ENCODE results near the gene SLC25A30. TPM values are rescaled to one million over a fixed set of nuclear protein-coding genes. Genes with fewer than 3 reads are reported as not detected.
A peak's percentile ranks its signal among the peaks of the same experiment; 100 is the strongest.

SLC25A30 gene
- total and polyA plus RNA-seq, 2 of the 13 experiments (the other 11 are each of a cell fraction or from before 2014, with no cell fraction given): 19.6 to 22.5 TPM

DNA sequence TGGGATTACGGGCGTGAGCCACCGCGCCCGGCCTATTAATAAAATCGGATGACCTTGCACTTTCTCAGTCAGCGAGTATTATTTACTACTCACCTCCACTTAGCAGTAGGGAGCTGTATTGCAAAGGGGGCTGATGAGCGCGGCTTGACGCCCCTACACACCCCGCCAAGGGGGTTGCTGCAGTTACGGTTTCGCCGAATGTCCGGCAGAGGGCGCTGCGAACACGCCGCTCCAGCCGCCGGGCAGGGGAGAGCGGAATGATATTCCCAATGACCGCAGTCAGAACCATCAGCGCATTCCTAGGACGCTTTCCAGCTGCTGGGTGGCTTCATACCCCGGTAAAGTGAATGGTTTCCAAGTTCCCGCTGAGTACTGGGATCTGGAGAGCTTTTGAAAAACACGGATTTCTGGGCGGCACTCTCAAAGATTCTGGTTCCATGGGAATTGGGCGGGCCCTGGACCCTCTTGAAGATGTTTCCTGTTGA lies 47.2 kb downstream of the SLC25A30 start:
- no peak for FAIRE-seq
- in situ Hi-C loops (cut with HindIII; ENCODE audit: extremely low pct_ligation_motif_present, low pct_unique_long_range_greater_than_20kb): no loop called here
- BruUV-seq (replicated peaks): no TSS peak
- TF ChIP-seq NFIB (CRISPR knock-in tag; IDR thresholded peaks at IDR 0.05; ENCODE audit: borderline replicate concordance): no peak
- no peak for TF ChIP-seq ZNF34 (CRISPR knock-in tag; IDR thresholded peaks at IDR 0.05; ENCODE audit: borderline replicate concordance)
- no peak for TF ChIP-seq HNRNPK (IDR thresholded peaks at IDR 0.05; ENCODE audit: low read depth, low read length, poor library complexity, severe bottlenecking)
- TF ChIP-seq ZMYM3 (CRISPR knock-in tag; IDR thresholded peaks at IDR 0.05): no peak
- TF ChIP-seq, protein P1, sequence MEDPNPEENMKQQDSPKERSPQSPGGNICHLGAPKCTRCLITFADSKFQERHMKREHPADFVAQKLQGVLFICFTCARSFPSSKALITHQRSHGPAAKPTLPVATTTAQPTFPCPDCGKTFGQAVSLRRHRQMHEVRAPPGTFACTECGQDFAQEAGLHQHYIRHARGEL (CRISPR knock-in tag; IDR thresholded peaks at IDR 0.05): no peak
- TF ChIP-seq MIXL1 (CRISPR knock-in tag; IDR thresholded peaks at IDR 0.05): no peak
- no peak for TF ChIP-seq RAD51 (IDR thresholded peaks at IDR 0.05; ENCODE audit: borderline replicate concordance)
- peak; percentile 51 for TF ChIP-seq MAFF (IDR thresholded peaks at IDR 0.05; ENCODE audit: low read depth, low read length)
- TF ChIP-seq CHD4 (IDR thresholded peaks at IDR 0.05; ENCODE audit: borderline replicate concordance, low read length): no peak
- TF ChIP-seq FOXJ3 (CRISPR knock-in tag; IDR thresholded peaks at IDR 0.05; ENCODE audit: borderline replicate concordance): no peak
- TF ChIP-seq, protein P2, sequence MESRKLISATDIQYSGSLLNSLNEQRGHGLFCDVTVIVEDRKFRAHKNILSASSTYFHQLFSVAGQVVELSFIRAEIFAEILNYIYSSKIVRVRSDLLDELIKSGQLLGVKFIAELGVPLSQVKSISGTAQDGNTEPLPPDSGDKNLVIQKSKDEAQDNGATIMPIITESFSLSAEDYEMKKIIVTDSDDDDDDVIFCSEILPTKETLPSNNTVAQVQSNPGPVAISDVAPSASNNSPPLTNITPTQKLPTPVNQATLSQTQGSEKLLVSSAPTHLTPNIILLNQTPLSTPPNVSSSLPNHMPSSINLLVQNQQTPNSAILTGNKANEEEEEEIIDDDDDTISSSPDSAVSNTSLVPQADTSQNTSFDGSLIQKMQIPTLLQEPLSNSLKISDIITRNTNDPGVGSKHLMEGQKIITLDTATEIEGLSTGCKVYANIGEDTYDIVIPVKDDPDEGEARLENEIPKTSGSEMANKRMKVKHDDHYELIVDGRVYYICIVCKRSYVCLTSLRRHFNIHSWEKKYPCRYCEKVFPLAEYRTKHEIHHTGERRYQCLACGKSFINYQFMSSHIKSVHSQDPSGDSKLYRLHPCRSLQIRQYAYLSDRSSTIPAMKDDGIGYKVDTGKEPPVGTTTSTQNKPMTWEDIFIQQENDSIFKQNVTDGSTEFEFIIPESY (CRISPR knock-in tag; IDR thresholded peaks at IDR 0.05): peak; percentile 99
- no peak for TF ChIP-seq JUNB (CRISPR knock-in tag; IDR thresholded peaks at IDR 0.05; ENCODE audit: borderline replicate concordance)
- TF ChIP-seq MXI1 (IDR thresholded peaks at IDR 0.05; ENCODE audit: borderline replicate concordance, low read depth, low read length): no peak
- TF ChIP-seq SRY (CRISPR knock-in tag; IDR thresholded peaks at IDR 0.05): no peak
- TF ChIP-seq, protein P3, sequence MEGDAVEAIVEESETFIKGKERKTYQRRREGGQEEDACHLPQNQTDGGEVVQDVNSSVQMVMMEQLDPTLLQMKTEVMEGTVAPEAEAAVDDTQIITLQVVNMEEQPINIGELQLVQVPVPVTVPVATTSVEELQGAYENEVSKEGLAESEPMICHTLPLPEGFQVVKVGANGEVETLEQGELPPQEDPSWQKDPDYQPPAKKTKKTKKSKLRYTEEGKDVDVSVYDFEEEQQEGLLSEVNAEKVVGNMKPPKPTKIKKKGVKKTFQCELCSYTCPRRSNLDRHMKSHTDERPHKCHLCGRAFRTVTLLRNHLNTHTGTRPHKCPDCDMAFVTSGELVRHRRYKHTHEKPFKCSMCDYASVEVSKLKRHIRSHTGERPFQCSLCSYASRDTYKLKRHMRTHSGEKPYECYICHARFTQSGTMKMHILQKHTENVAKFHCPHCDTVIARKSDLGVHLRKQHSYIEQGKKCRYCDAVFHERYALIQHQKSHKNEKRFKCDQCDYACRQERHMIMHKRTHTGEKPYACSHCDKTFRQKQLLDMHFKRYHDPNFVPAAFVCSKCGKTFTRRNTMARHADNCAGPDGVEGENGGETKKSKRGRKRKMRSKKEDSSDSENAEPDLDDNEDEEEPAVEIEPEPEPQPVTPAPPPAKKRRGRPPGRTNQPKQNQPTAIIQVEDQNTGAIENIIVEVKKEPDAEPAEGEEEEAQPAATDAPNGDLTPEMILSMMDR (CRISPR knock-in tag; IDR thresholded peaks at IDR 0.05): peak; percentile 55
- TF ChIP-seq, protein P4, sequence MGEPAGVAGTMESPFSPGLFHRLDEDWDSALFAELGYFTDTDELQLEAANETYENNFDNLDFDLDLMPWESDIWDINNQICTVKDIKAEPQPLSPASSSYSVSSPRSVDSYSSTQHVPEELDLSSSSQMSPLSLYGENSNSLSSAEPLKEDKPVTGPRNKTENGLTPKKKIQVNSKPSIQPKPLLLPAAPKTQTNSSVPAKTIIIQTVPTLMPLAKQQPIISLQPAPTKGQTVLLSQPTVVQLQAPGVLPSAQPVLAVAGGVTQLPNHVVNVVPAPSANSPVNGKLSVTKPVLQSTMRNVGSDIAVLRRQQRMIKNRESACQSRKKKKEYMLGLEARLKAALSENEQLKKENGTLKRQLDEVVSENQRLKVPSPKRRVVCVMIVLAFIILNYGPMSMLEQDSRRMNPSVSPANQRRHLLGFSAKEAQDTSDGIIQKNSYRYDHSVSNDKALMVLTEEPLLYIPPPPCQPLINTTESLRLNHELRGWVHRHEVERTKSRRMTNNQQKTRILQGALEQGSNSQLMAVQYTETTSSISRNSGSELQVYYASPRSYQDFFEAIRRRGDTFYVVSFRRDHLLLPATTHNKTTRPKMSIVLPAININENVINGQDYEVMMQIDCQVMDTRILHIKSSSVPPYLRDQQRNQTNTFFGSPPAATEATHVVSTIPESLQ (CRISPR knock-in tag; conservative IDR thresholded peaks at IDR 0.05): no peak
- no peak for TF ChIP-seq ZNF331 (CRISPR knock-in tag; IDR thresholded peaks at IDR 0.05)
- TF ChIP-seq MTF1 (CRISPR knock-in tag; IDR thresholded peaks at IDR 0.05): no peak
- no peak for TF ChIP-seq ZSCAN25 (CRISPR knock-in tag; IDR thresholded peaks at IDR 0.05)
- TF ChIP-seq GTF3A (CRISPR knock-in tag; conservative IDR thresholded peaks at IDR 0.05): no peak

More for the DNA sequence above, 47.2 kb downstream of the SLC25A30 start:
- Histone ChIP-seq H3K79me2 (ENCODE audit: insufficient read depth, low read length) (no peaks in the 10 kb centered on the region), H2AFZ (ENCODE audit: low read length) (no peak overlapping the region), H3K36me3 (replicated peaks in 1 of 2; ENCODE audit: control insufficient read depth in 1 of 2, insufficient read depth in 2 of 2, low read length in 2 of 2) (peaks cover 2 to 11% of the 10 kb centered on the region in 2 experiments; a peak in 4 of 5 replicates), H3K9me3 (ENCODE audit: low read length) (no peaks in the 10 kb centered on the region), H3K27ac (ENCODE audit: extremely low read length, insufficient read depth, low read length) (no peak overlapping the region), H3K4me1 (ENCODE audit: insufficient read depth, low read length) (peaks cover 18% of the 10 kb centered on the region), H3K9ac (ENCODE audit: insufficient read depth, low read depth, low read length) (no peak overlapping the region), H3K4me3 (replicated peaks in 1 of 3; ENCODE audit: insufficient read depth in 1 of 3, low read depth in 2 of 3, low read length in 3 of 3) (no peak overlapping the region), H4K20me1 (ENCODE audit: insufficient read depth, low read length) (no peaks in the 10 kb centered on the region), H3K27me3 (ENCODE audit: control insufficient read depth in 1 of 2, insufficient read depth in 2 of 2, low read length in 2 of 2) (no peaks in the 10 kb centered on the region), H3K4me2 (ENCODE audit: low read depth, low read length) (no peak overlapping the region)
- no peak for DNase-seq (ENCODE audit: low spot score)
- POLR2A ChIA-PET: no interaction called here
- ATAC-seq: peak; percentile 19; the same call in 2 of the 3 replicates
- WGBS (ENCODE audit: low lambda C conversion rate): 92% methylated on average over 28 of the region's 30 CpGs
- CTCF ChIA-PET (ENCODE audit: low intra/inter-chr PET ratio, low total read pairs): no interaction called here
- intact Hi-C loops (cut with micrococcal nuclease; ENCODE audit: unreplicated experiment): no loop called here

Data from HepG2 (cell line).